ENCODE measurements around the gene EVL.

Gene EVL

GRCh38 chr14:100067971-100068959 lies 3.0 kb downstream of the EVL start:
- no peak for DNase-seq

- no peak for DNase-seq
These were observed 4.1 kb downstream of the EVL start for GRCh38 chr14:100069161-100069800.

GRCh38 chr14:100070310-100070709 lies 5.1 kb downstream of the EVL start:
- DNase-seq = no peak

- DNase-seq = no peak
These were observed 6.3 kb downstream of the EVL start for GRCh38 chr14:100071545-100071944.

- no peak for DNase-seq
These were observed 7.6 kb downstream of the EVL start for GRCh38 chr14:100072783-100073346.

- DNase-seq = no peak
These were observed 8.6 kb downstream of the EVL start for GRCh38 chr14:100073576-100074430.

GRCh38 chr14:100074431-100075100 lies 9.3 kb downstream of the EVL start:
- no peak for DNase-seq

- DNase-seq = no peak
These were observed 10.5 kb downstream of the EVL start for GRCh38 chr14:100075681-100076080.

GRCh38 chr14:100076133-100076532 lies 10.9 kb downstream of the EVL start:
- no peak for DNase-seq

GRCh38 chr14:100076606-100077005 lies 11.4 kb downstream of the EVL start:
- DNase-seq = no peak

- DNase-seq = no peak
These were observed 12.2 kb downstream of the EVL start for GRCh38 chr14:100077441-100077840.

- DNase-seq = no peak
These were observed 13.1 kb downstream of the EVL start for GRCh38 chr14:100078216-100078803.

GRCh38 chr14:100078997-100079725 lies 13.9 kb downstream of the EVL start:
- DNase-seq = no peak

GRCh38 chr14:100079726-100080005 lies 14.4 kb downstream of the EVL start:
- DNase-seq = no peak

- DNase-seq = no peak
These were observed 15.0 kb downstream of the EVL start for GRCh38 chr14:100080206-100080605.

- no peak for DNase-seq
These were observed 16.9 kb downstream of the EVL start for GRCh38 chr14:100081997-100082625.

GRCh38 chr14:100082723-100083122 lies 17.5 kb downstream of the EVL start:
- DNase-seq = no peak

- DNase-seq = no peak
These were observed 18.5 kb downstream of the EVL start for GRCh38 chr14:100083706-100084105.

GRCh38 chr14:100084591-100084990 lies 19.4 kb downstream of the EVL start:
- no peak for DNase-seq

- DNase-seq = no peak
These were observed 20.2 kb downstream of the EVL start for GRCh38 chr14:100085462-100085861.

GRCh38 chr14:100086361-100086760 lies 21.1 kb downstream of the EVL start:
- DNase-seq = no peak
